NCI-H2029 treated with DMSO at 0.1 percent for 48 hours (cell line): Measurements from ENCODE around the gene PPM1A.

Experiments
- DNase-seq: peaks from one replicate; lab custom pipeline; 2025; lab: John Stamatoyannopoulos, UW

Gene PPM1A

GRCh38 chr14:60266021-60266937 is 17.3 kb downstream of the PPM1A start:
- no peak for DNase-seq

- DNase-seq, result no peak
Measured at GRCh38 chr14:60272177-60272576, 23.2 kb downstream of the PPM1A start.

GRCh38 chr14:60273956-60274355 is 24.9 kb downstream of the PPM1A start:
- no peak for DNase-seq

- DNase-seq, result no peak
Measured at GRCh38 chr14:60274448-60274847, 25.4 kb downstream of the PPM1A start.

- DNase-seq, result no peak
Measured at GRCh38 chr14:60275932-60276331, 26.9 kb downstream of the PPM1A start.

GRCh38 chr14:60276347-60276746 is 27.3 kb downstream of the PPM1A start:
- no peak for DNase-seq

GRCh38 chr14:60277605-60278190 is 28.7 kb downstream of the PPM1A start:
- no peak for DNase-seq

GRCh38 chr14:60278350-60278749 is 29.3 kb downstream of the PPM1A start:
- DNase-seq, result no peak

- DNase-seq, result no peak
Measured at GRCh38 chr14:60287452-60287851, 38.4 kb downstream of the PPM1A start.

GRCh38 chr14:60288279-60288678 is 39.3 kb downstream of the PPM1A start:
- DNase-seq, result no peak

GRCh38 chr14:60294411-60295069 is 45.5 kb downstream of the PPM1A start:
- DNase-seq, result no peak

- no peak for DNase-seq
Measured at GRCh38 chr14:60300019-60300418, 51.0 kb downstream of the PPM1A start.

GRCh38 chr14:60301685-60302084 is 52.7 kb downstream of the PPM1A start:
- no peak for DNase-seq

- DNase-seq, result no peak
Measured at GRCh38 chr14:60302663-60303062, 53.6 kb downstream of the PPM1A start.

GRCh38 chr14:60303745-60304144 is 54.7 kb downstream of the PPM1A start:
- DNase-seq, result no peak

- no peak for DNase-seq
Measured at GRCh38 chr14:60304509-60304908, 55.5 kb downstream of the PPM1A start.

- peak; percentile 43 for DNase-seq
Measured at GRCh38 chr14:60309867-60310552, 61.0 kb downstream of the PPM1A start.

GRCh38 chr14:60311417-60311816 is 62.4 kb downstream of the PPM1A start:
- DNase-seq, result peak; percentile 64

GRCh38 chr14:60313093-60313492 is 64.1 kb downstream of the PPM1A start:
- no peak for DNase-seq

- no peak for DNase-seq
Measured at GRCh38 chr14:60315196-60315990, 66.4 kb downstream of the PPM1A start.

GRCh38 chr14:60317609-60318008 is 68.6 kb downstream of the PPM1A start:
- DNase-seq, result peak; percentile 16
